ENCODE results near the gene ASB9. TPM values are rescaled to one million over a fixed set of nuclear protein-coding genes. Genes with fewer than 3 reads are reported as not detected.

Gene ASB9
- total RNA-seq, 1 experiment from 2014 or later, result 6.5 TPM

DNA sequence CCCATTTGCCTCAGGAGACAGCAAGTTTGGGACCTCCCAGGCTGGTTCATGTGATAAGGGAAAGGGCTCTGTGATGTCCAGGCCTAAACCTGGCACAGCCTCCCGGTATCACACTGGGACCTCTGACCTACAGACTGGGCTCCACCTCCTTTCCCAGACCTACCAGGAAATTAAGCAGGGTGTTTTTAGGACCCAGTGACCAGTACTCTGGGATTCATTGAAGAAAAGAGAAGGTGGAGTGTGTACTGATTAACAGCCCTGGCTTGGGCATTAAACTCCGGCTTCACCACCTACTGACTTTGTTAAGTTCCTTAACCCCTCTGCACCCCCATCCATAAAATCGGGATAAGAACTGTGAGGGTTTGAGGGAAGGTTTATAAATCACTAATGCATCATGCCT, 28.6 kb downstream of the ASB9 start:
- no peak overlapping the region for H3K27ac ChIP-seq (ENCODE audit: low read length)
- H3K36me3 ChIP-seq (ENCODE audit: control insufficient read depth, insufficient read depth, low read length), result no peaks in the 10 kb centered on the region
- in situ Hi-C loops (cut with HindIII; ENCODE audit: low pct_unique_long_range_greater_than_20kb, low sequenced_read_pairs) (no loop called here), intact Hi-C loops (cut with micrococcal nuclease; ENCODE audit: unreplicated experiment) (loop anchor here (10.0 kb wide), 1 partner anchor 96 kb away; no protein-coding TSS in a partner anchor)
- DNase-seq (ENCODE audit: low read depth, low spot score), result no peak
- ATAC-seq, result no peak
- TF ChIP-seq, protein P1, sequence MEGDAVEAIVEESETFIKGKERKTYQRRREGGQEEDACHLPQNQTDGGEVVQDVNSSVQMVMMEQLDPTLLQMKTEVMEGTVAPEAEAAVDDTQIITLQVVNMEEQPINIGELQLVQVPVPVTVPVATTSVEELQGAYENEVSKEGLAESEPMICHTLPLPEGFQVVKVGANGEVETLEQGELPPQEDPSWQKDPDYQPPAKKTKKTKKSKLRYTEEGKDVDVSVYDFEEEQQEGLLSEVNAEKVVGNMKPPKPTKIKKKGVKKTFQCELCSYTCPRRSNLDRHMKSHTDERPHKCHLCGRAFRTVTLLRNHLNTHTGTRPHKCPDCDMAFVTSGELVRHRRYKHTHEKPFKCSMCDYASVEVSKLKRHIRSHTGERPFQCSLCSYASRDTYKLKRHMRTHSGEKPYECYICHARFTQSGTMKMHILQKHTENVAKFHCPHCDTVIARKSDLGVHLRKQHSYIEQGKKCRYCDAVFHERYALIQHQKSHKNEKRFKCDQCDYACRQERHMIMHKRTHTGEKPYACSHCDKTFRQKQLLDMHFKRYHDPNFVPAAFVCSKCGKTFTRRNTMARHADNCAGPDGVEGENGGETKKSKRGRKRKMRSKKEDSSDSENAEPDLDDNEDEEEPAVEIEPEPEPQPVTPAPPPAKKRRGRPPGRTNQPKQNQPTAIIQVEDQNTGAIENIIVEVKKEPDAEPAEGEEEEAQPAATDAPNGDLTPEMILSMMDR (IDR thresholded peaks at IDR 0.05), result no peak
- no peak for TF ChIP-seq POLR2AphosphoS5 (IDR thresholded peaks at IDR 0.05; ENCODE audit: low read depth, low read length)
- TF ChIP-seq, protein P2, sequence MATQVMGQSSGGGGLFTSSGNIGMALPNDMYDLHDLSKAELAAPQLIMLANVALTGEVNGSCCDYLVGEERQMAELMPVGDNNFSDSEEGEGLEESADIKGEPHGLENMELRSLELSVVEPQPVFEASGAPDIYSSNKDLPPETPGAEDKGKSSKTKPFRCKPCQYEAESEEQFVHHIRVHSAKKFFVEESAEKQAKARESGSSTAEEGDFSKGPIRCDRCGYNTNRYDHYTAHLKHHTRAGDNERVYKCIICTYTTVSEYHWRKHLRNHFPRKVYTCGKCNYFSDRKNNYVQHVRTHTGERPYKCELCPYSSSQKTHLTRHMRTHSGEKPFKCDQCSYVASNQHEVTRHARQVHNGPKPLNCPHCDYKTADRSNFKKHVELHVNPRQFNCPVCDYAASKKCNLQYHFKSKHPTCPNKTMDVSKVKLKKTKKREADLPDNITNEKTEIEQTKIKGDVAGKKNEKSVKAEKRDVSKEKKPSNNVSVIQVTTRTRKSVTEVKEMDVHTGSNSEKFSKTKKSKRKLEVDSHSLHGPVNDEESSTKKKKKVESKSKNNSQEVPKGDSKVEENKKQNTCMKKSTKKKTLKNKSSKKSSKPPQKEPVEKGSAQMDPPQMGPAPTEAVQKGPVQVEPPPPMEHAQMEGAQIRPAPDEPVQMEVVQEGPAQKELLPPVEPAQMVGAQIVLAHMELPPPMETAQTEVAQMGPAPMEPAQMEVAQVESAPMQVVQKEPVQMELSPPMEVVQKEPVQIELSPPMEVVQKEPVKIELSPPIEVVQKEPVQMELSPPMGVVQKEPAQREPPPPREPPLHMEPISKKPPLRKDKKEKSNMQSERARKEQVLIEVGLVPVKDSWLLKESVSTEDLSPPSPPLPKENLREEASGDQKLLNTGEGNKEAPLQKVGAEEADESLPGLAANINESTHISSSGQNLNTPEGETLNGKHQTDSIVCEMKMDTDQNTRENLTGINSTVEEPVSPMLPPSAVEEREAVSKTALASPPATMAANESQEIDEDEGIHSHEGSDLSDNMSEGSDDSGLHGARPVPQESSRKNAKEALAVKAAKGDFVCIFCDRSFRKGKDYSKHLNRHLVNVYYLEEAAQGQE (IDR thresholded peaks at IDR 0.05; ENCODE audit: insufficient read depth in 1 of 2, low read depth in 2 of 2, low read length in 1 of 2), result no peak
- TF ChIP-seq SIN3A (IDR thresholded peaks at IDR 0.05; ENCODE audit: borderline replicate concordance, insufficient read depth, low read depth, low read length), result no peak
- no peak for TF ChIP-seq TCF7L2 (IDR thresholded peaks at IDR 0.05; ENCODE audit: low read depth, low read length)
- H3K4me3 ChIP-seq (ENCODE audit: low read depth in 2 of 2, low read length in 2 of 2), result no peak overlapping the region
- no peaks in the 10 kb centered on the region for H3K9me3 ChIP-seq (ENCODE audit: control insufficient read depth, insufficient read depth, low read depth, low read length)
- H3K4me1 ChIP-seq (ENCODE audit: control insufficient read depth, insufficient read depth, low read length), result no peaks in the 10 kb centered on the region
- H3K27me3 ChIP-seq (ENCODE audit: control insufficient read depth, insufficient read depth, low read length), result no peaks in the 10 kb centered on the region
- ChIA-PET CTCF (no interaction called here), POLR2A (no interaction called here)
- no TSS peak for BruUV-seq (replicated peaks)

DNA sequence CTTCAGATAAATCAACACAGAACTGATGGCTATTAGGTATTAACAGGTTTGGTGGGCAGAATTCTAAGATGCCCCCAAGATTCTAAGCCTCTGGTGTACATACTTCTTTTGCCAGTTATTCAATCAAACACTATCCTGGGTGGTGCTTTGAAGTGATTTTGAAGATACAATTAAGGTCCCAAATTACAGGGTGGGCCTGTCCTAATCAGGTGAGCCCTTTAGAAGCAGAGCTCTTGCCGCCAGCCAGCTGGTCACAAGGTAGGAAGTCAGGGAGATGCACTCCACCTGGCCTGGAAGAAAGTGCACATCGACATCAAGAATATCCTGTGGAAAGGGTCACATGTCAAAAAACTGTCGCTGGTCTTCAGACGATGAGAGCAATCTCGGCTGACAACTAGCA, 29.5 kb downstream of the ASB9 start:
- H3K4me1 ChIP-seq (ENCODE audit: control insufficient read depth, insufficient read depth, low read length), result no peaks in the 10 kb centered on the region
- TF ChIP-seq, protein P2 (IDR thresholded peaks at IDR 0.05; ENCODE audit: insufficient read depth in 1 of 2, low read depth in 2 of 2, low read length in 1 of 2), result no peak
- no peak for TF ChIP-seq SIN3A (IDR thresholded peaks at IDR 0.05; ENCODE audit: borderline replicate concordance, insufficient read depth, low read depth, low read length)
- TF ChIP-seq, protein P1 (IDR thresholded peaks at IDR 0.05), result no peak
- no peak for TF ChIP-seq POLR2AphosphoS5 (IDR thresholded peaks at IDR 0.05; ENCODE audit: low read depth, low read length)
- no peak for TF ChIP-seq TCF7L2 (IDR thresholded peaks at IDR 0.05; ENCODE audit: low read depth, low read length)
- ChIA-PET POLR2A (no interaction called here), CTCF (no interaction called here)
- BruUV-seq (replicated peaks), result no TSS peak
- no peak overlapping the region for H3K27ac ChIP-seq (ENCODE audit: low read length)
- no peaks in the 10 kb centered on the region for H3K27me3 ChIP-seq (ENCODE audit: control insufficient read depth, insufficient read depth, low read length)
- no peak overlapping the region for H3K4me3 ChIP-seq (ENCODE audit: low read depth in 2 of 2, low read length in 2 of 2)
- no peak for DNase-seq (ENCODE audit: low read depth, low spot score)
- no peak for ATAC-seq
- intact Hi-C loops (cut with micrococcal nuclease; ENCODE audit: unreplicated experiment) (loop anchor here (10.0 kb wide), 1 partner anchor 96 kb away; no protein-coding TSS in a partner anchor), in situ Hi-C loops (cut with HindIII; ENCODE audit: low pct_unique_long_range_greater_than_20kb, low sequenced_read_pairs) (no loop called here)
- no peaks in the 10 kb centered on the region for H3K36me3 ChIP-seq (ENCODE audit: control insufficient read depth, insufficient read depth, low read length)
- H3K9me3 ChIP-seq (ENCODE audit: control insufficient read depth, insufficient read depth, low read depth, low read length), result no peaks in the 10 kb centered on the region
